Fibroblast of skin of abdomen (primary cell): ENCODE measurements around the gene HEPH.
A peak's percentile ranks its signal among the peaks of the same experiment; 100 is the strongest.
"Not testable (repeated sequence)": the region's sequence is repeated elsewhere in the genome, so short reads cannot be mapped to it uniquely, and the experiment has no call there.

Experiments
- DNase-seq: peaks from one replicate; pipeline ENCODE4 v3.0.0-alpha.2; 2013

HEPH gene

GRCh38 chrX:66203114-66203513, 39.1 kb downstream of the HEPH start:
- DNase-seq, result no peak

GRCh38 chrX:66221856-66222255, 57.8 kb downstream of the HEPH start:
- DNase-seq, result peak; percentile 19

- no peak for DNase-seq
These were observed 68.2 kb downstream of the HEPH start for GRCh38 chrX:66232296-66232695.

- no peak for DNase-seq
These were observed 69.2 kb downstream of the HEPH start for GRCh38 chrX:66233209-66233608.

GRCh38 chrX:66233904-66234303, 69.9 kb downstream of the HEPH start:
- not testable (repeated sequence) for DNase-seq

GRCh38 chrX:66255359-66255967, 91.4 kb downstream of the HEPH start:
- no peak for DNase-seq

- DNase-seq, result no peak
These were observed 98.8 kb downstream of the HEPH start for GRCh38 chrX:66262807-66263206.
